Measurements from ENCODE around the gene R3HDM2. TPM values are rescaled to one million over a fixed set of nuclear protein-coding genes. Genes with fewer than 3 reads are reported as not detected.
"Not testable (repeated sequence)": the region's sequence is repeated elsewhere in the genome, so short reads cannot be mapped to it uniquely, and the experiment has no call there.

Gene R3HDM2
- total RNA-seq, 1 donor from 2014 or later = 19.2 TPM

DNA sequence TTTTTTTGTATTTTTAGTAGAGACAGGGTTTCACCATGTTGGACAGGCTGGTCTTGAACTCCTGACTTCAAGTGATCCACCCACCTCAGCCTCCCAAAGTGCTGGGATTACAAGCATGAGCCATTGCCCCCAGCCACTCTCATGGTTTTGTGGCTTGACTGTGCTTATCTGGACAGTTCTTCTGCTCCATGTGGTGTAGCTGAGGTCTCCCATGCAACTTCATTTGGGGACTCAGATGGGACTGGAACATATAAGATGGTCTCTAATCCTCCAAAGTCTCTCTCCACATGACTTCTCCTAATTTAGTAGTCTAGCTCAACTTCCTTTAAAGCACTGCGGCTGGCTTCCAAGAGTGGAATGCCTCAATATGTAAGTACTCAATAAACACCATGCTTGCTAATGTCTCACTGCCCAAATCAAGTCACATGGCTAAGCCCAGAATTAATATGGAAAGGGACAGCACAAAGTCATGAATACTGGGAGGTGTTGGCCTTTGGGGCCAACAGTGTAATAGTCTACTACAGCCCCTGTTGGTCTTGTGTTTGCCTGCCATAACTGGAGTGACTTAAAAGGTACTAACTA lies 11.1 kb upstream of the R3HDM2 start:
- H3K4me2 ChIP-seq (ENCODE audit: low read length) = no peak overlapping the region
- no peaks in the 10 kb centered on the region for H4K20me1 ChIP-seq (ENCODE audit: insufficient read depth, low read length)
- no peaks in the 10 kb centered on the region for H3K9me3 Mint-ChIP-seq (ENCODE audit: unreplicated experiment)
- H3K36me3 Mint-ChIP-seq (ENCODE audit: low read depth, unreplicated experiment) = no peaks in the 10 kb centered on the region
- H3K4me3 ChIP-seq (ENCODE audit: insufficient read depth, low read depth, low read length) = no peak overlapping the region
- H3K9ac ChIP-seq (ENCODE audit: low read length) = no peak overlapping the region
- H2AFZ ChIP-seq (ENCODE audit: low read depth, low read length) = no peak overlapping the region
- DNase-seq (ENCODE audit: low read depth) (no peak), FAIRE-seq (no peak)
- no peaks in the 10 kb centered on the region for H3K9me3 ChIP-seq (ENCODE audit: insufficient read depth, low read depth, low read length)
- H3K27me3 Mint-ChIP-seq (ENCODE audit: low read depth, unreplicated experiment) = peaks cover 6% of the 10 kb centered on the region
- no peaks in the 10 kb centered on the region for H3K27me3 ChIP-seq (ENCODE audit: insufficient read depth, low read length)
- H3K4me3 Mint-ChIP-seq (ENCODE audit: unreplicated experiment) = no peak overlapping the region
- H3K36me3 ChIP-seq (ENCODE audit: insufficient read depth, low read length) = no peaks in the 10 kb centered on the region
- H3K27ac ChIP-seq (ENCODE audit: low read depth, low read length) = no peak overlapping the region
- no peaks in the 10 kb centered on the region for H3K79me2 ChIP-seq (ENCODE audit: insufficient read depth, low read length)
- peaks cover 2% of the 10 kb centered on the region for H3K4me1 Mint-ChIP-seq (ENCODE audit: low read depth, unreplicated experiment)
- no peak overlapping the region for H3K27ac Mint-ChIP-seq (ENCODE audit: unreplicated experiment)
- H3K4me1 ChIP-seq (ENCODE audit: insufficient read depth, low read length) = no peaks in the 10 kb centered on the region
- TF ChIP-seq, protein P1, sequence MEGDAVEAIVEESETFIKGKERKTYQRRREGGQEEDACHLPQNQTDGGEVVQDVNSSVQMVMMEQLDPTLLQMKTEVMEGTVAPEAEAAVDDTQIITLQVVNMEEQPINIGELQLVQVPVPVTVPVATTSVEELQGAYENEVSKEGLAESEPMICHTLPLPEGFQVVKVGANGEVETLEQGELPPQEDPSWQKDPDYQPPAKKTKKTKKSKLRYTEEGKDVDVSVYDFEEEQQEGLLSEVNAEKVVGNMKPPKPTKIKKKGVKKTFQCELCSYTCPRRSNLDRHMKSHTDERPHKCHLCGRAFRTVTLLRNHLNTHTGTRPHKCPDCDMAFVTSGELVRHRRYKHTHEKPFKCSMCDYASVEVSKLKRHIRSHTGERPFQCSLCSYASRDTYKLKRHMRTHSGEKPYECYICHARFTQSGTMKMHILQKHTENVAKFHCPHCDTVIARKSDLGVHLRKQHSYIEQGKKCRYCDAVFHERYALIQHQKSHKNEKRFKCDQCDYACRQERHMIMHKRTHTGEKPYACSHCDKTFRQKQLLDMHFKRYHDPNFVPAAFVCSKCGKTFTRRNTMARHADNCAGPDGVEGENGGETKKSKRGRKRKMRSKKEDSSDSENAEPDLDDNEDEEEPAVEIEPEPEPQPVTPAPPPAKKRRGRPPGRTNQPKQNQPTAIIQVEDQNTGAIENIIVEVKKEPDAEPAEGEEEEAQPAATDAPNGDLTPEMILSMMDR (IDR thresholded peaks at IDR 0.05; ENCODE audit: insufficient read depth, low read depth, low read length) = no peak
- no peak for TF ChIP-seq EZH2 (IDR thresholded peaks at IDR 0.05; ENCODE audit: insufficient read depth, low read length)

- H3K4me1 ChIP-seq (ENCODE audit: insufficient read depth, low read length); H3K4me3 Mint-ChIP-seq (ENCODE audit: unreplicated experiment); H3K9me3 ChIP-seq (ENCODE audit: insufficient read depth, low read depth, low read length); H3K36me3 Mint-ChIP-seq (ENCODE audit: low read depth, unreplicated experiment); H3K27ac Mint-ChIP-seq (ENCODE audit: unreplicated experiment); H3K4me2 ChIP-seq (ENCODE audit: low read length); H3K79me2 ChIP-seq (ENCODE audit: insufficient read depth, low read length); H3K36me3 ChIP-seq (ENCODE audit: insufficient read depth, low read length); H3K9ac ChIP-seq (ENCODE audit: low read length); H3K4me3 ChIP-seq (ENCODE audit: insufficient read depth, low read depth, low read length); H3K27me3 Mint-ChIP-seq (ENCODE audit: low read depth, unreplicated experiment); H4K20me1 ChIP-seq (ENCODE audit: insufficient read depth, low read length); H3K9me3 Mint-ChIP-seq (ENCODE audit: unreplicated experiment); H3K27me3 ChIP-seq (ENCODE audit: insufficient read depth, low read length); FAIRE-seq; H2AFZ ChIP-seq (ENCODE audit: low read depth, low read length); H3K27ac ChIP-seq (ENCODE audit: low read depth, low read length); DNase-seq (ENCODE audit: low read depth); H3K4me1 Mint-ChIP-seq (ENCODE audit: low read depth, unreplicated experiment): not testable (repeated sequence)
These were observed 10.6 kb upstream of the R3HDM2 start for GRCh38 chr12:57441393-57441792.

DNA sequence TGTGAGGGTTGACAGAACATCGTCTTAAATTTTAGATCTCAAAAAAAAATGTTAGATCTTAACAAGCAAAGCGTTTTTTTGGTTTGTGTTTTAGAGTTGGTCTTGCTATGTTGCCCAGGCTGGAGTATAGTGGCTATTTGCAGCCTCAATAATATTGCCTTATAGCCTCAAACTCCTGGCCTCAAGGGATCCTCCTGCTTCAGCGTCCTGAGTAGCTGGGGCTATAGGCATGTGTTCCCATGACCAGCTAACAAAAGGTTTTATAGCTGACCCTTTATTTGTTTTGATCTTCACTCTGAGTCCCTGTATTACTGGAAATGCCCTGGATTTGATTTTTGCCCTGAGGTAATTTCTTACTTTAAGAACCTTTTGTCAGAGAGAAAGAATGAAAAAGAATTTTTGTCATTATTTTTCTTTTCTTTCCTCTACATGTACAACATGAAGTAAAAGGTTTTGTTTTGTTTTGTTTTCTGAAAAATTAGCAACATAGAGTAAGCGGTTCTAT lies 9.0 kb upstream of the R3HDM2 start:
- H4K20me1 ChIP-seq (ENCODE audit: insufficient read depth, low read length) = no peaks in the 10 kb centered on the region
- H3K9ac ChIP-seq (ENCODE audit: low read length) = no peak overlapping the region
- TF ChIP-seq, protein P1 (IDR thresholded peaks at IDR 0.05; ENCODE audit: insufficient read depth, low read depth, low read length) = no peak
- no peak for TF ChIP-seq EZH2 (IDR thresholded peaks at IDR 0.05; ENCODE audit: insufficient read depth, low read length)
- no peak overlapping the region for H3K4me2 ChIP-seq (ENCODE audit: low read length)
- H3K4me3 ChIP-seq (ENCODE audit: insufficient read depth, low read depth, low read length) = no peak overlapping the region
- H3K36me3 ChIP-seq (ENCODE audit: insufficient read depth, low read length) = no peaks in the 10 kb centered on the region
- no peak overlapping the region for H2AFZ ChIP-seq (ENCODE audit: low read depth, low read length)
- peaks cover 6% of the 10 kb centered on the region for H3K27me3 Mint-ChIP-seq (ENCODE audit: low read depth, unreplicated experiment)
- H3K9me3 Mint-ChIP-seq (ENCODE audit: unreplicated experiment) = no peaks in the 10 kb centered on the region
- FAIRE-seq (no peak), DNase-seq (ENCODE audit: low read depth) (no peak)
- H3K4me1 ChIP-seq (ENCODE audit: insufficient read depth, low read length) = no peaks in the 10 kb centered on the region
- H3K79me2 ChIP-seq (ENCODE audit: insufficient read depth, low read length) = no peaks in the 10 kb centered on the region
- no peaks in the 10 kb centered on the region for H3K36me3 Mint-ChIP-seq (ENCODE audit: low read depth, unreplicated experiment)
- H3K9me3 ChIP-seq (ENCODE audit: insufficient read depth, low read depth, low read length) = no peaks in the 10 kb centered on the region
- peaks cover 2% of the 10 kb centered on the region for H3K4me1 Mint-ChIP-seq (ENCODE audit: low read depth, unreplicated experiment)
- H3K27me3 ChIP-seq (ENCODE audit: insufficient read depth, low read length) = no peaks in the 10 kb centered on the region
- H3K4me3 Mint-ChIP-seq (ENCODE audit: unreplicated experiment) = no peak overlapping the region
- no peak overlapping the region for H3K27ac Mint-ChIP-seq (ENCODE audit: unreplicated experiment)
- H3K27ac ChIP-seq (ENCODE audit: low read depth, low read length) = no peak overlapping the region

Data from astrocyte (in vitro differentiated cells and primary cell).